ENCODE measurements around the gene SHROOM3. TPM values are rescaled to one million over a fixed set of nuclear protein-coding genes. Genes with fewer than 3 reads are reported as not detected.

SHROOM3 gene
- total RNA-seq, 2 donors from 2014 or later, result not detected

DNA sequence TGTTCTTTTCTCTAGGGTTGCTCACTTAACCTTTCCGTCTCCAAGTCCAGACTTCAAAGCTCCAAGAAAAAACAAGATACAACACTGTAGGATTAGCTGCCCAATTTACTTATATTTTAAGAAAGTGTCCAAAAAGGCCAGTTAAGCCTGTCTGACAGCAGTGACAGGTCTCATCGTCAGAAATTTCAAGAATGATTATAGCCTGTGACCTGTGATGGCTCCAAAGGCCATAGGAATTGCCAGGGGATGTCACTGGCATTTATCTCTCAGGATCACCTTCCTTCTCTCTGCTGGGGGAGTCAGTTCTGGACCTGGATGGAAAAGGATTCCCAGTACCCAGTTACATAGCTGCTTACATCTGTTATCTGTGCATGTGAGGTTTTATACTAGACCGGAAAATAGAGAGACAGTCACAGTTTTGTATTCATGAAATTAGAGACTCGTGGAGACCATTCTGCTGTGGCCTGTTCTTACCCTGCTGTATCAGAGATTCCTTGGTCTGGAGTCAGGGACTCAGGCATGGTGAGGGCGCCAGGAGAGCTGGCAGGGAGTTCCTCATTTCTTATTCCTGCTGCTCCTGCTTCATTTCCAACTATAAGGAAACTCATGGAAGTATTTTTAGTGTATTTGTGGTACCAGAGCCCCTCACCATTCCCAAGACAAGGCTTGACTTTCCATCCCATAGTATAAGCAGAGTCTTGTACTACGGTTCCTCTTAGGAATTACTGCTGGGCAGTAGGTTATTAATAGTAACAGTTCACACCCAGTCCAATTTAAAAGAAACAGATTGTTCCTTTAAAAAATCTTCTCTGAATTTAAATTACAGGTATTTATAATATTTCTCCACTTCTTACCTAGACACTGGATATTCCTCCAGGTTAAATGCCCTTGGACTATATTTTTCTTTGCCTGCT lies 220.8 kb downstream of the SHROOM3 start:
- no peaks in the 10 kb centered on the region for H3K36me3 Mint-ChIP-seq (ENCODE audit: low read depth)
- H3K27me3 Mint-ChIP-seq, result peaks cover 4% of the 10 kb centered on the region
- H3K4me3 Mint-ChIP-seq, result no peak overlapping the region
- H3K27ac Mint-ChIP-seq, result no peak overlapping the region
- no peaks in the 10 kb centered on the region for H3K4me1 Mint-ChIP-seq
- H3K9me3 Mint-ChIP-seq, result peaks cover 1% of the 10 kb centered on the region
- no peak for ATAC-seq (replicated peaks)

DNA sequence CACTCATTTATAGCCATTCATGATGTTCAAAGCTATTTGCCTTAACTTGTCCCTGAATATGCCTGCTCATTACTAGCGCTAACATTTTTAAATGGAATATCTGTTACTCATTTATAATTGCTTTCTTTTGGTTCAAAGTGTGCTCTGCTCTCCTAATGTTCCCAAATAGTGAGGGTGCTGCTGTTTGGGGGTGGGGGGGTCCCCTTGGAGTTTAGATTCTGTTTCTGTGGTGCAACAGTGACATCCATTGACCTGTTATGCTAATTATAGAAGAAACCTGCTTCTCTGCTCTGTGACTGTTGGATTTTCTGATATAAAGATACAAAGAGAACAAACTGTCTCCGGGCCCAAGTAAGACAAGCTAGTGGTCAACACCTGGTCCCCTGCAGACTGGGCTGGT lies 222.4 kb downstream of the SHROOM3 start:
- no peak overlapping the region for H3K27ac Mint-ChIP-seq
- H3K9me3 Mint-ChIP-seq, result no peaks in the 10 kb centered on the region
- peaks cover 3% of the 10 kb centered on the region for H3K27me3 Mint-ChIP-seq
- no peaks in the 10 kb centered on the region for H3K36me3 Mint-ChIP-seq (ENCODE audit: low read depth)
- ATAC-seq (replicated peaks), result no peak
- no peak overlapping the region for H3K4me3 Mint-ChIP-seq
- H3K4me1 Mint-ChIP-seq, result no peaks in the 10 kb centered on the region

DNA sequence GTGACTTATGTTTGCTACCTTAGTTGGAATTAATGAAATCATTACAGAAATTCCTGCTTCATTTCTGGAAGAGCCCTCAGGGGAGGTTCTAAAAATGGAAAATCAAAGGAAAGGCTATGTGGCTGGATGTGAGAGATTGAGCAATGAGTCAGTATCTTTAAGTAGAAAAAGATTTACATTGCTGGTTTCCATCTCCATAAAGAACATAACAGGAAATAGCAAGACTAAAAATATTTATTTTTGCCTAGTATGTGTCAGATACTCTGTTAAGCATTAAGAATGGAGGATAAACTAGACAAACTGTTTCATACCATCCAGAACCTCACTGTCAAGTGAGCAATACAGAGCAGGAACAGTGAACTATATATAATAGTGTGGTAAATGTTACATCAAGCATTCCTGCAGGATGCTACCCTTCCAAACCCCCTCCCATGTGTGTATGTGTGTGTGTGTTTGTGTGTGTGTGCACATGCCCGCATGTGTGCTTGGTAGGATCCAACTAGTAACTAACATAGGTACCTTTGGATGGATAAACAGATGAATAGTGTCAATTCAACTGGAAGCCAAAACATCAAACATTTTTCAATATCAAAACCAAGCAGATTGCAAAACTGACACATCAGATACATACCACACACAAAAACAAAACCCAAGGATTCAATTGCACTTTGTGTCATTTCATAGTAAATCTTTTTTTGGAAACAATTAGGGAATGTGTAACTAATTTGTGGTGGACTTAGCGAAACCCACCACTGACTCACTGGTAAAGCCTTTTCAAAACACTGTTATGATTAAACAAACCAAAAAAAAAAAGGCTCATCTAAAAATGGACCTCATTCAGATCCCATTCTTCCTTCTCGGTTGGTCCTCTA lies 223.4 kb downstream of the SHROOM3 start:
- no peaks in the 10 kb centered on the region for H3K36me3 Mint-ChIP-seq (ENCODE audit: low read depth)
- ATAC-seq (replicated peaks), result peak; percentile 46
- H3K9me3 Mint-ChIP-seq, result no peaks in the 10 kb centered on the region
- no peak overlapping the region for H3K4me3 Mint-ChIP-seq
- H3K4me1 Mint-ChIP-seq, result no peaks in the 10 kb centered on the region
- H3K27ac Mint-ChIP-seq, result peak overlapping the region; percentile 42
- peaks cover 3% of the 10 kb centered on the region for H3K27me3 Mint-ChIP-seq

DNA sequence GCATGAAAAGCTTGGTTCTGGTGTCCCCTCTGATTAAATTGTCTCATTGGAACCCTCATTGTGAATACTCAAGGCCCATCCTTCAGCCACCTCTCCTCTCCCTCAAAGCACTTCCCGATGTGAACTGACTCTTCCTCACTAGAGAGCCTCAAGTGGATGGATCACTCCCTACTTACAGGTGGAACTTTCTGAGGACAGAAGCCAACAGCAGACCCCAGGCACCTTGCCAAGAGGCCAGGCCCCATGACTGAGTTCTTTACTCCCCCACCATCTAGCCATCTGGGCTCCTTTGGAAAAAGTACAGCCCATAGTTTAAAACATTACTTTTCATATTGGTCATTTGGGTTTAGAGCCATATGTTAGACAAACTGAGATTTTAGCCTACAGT lies 224.1 kb downstream of the SHROOM3 start:
- Mint-ChIP-seq H3K4me1 (no peaks in the 10 kb centered on the region), H3K27ac (peak overlapping the region; percentile 42), H3K36me3 (ENCODE audit: low read depth) (no peaks in the 10 kb centered on the region), H3K27me3 (peaks cover 3% of the 10 kb centered on the region), H3K4me3 (no peak overlapping the region), H3K9me3 (no peaks in the 10 kb centered on the region)
- ATAC-seq (replicated peaks), result no peak

DNA sequence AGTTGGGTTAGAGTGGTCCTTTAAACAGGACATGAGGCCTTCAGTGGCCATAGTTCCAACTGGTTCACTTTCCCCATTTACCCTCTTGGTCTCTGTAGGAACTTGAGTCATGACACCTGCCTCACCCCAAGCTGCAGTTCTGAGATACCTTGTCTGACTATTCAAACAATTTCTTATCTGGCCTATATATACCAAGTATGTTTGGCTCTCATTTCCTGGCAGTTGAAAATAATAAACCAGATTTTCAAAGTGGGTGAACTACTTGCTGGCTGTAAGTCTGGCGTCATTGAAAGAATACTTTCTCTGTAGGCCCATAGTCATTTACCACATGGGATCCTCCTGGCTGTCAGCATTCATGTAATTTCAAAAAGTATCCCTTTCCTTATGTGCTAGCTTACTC lies 228.8 kb downstream of the SHROOM3 start:
- no peak for ATAC-seq (replicated peaks)
- no peaks in the 10 kb centered on the region for H3K27me3 Mint-ChIP-seq
- peaks cover 6% of the 10 kb centered on the region for H3K4me1 Mint-ChIP-seq
- no peak overlapping the region for H3K27ac Mint-ChIP-seq
- H3K36me3 Mint-ChIP-seq (ENCODE audit: low read depth), result no peaks in the 10 kb centered on the region
- no peaks in the 10 kb centered on the region for H3K9me3 Mint-ChIP-seq
- H3K4me3 Mint-ChIP-seq, result no peak overlapping the region

DNA sequence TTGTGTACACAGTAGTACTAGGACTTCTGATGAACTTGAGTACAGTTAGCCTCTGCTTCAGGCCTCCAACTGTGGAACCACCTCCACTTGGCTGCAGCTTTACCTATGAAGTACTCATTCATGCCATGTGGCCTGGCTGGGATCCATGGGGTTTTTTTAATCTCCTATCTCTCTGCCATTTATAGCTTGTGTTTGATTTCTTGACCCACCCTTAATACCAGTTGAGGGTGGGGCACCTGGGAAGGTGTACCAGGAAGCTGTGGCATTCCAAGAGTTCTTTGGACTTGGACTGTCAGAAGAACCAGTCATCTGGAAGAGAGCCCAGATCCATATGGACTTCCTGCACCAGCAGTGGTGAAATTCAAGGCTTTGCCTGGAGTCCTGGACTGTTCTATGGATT lies 230.1 kb downstream of the SHROOM3 start:
- no peaks in the 10 kb centered on the region for H3K36me3 Mint-ChIP-seq (ENCODE audit: low read depth)
- H3K4me1 Mint-ChIP-seq, result peaks cover 6% of the 10 kb centered on the region
- ATAC-seq (replicated peaks), result no peak
- peaks cover 3% of the 10 kb centered on the region for H3K27me3 Mint-ChIP-seq
- no peak overlapping the region for H3K27ac Mint-ChIP-seq
- no peak overlapping the region for H3K4me3 Mint-ChIP-seq
- no peaks in the 10 kb centered on the region for H3K9me3 Mint-ChIP-seq

DNA sequence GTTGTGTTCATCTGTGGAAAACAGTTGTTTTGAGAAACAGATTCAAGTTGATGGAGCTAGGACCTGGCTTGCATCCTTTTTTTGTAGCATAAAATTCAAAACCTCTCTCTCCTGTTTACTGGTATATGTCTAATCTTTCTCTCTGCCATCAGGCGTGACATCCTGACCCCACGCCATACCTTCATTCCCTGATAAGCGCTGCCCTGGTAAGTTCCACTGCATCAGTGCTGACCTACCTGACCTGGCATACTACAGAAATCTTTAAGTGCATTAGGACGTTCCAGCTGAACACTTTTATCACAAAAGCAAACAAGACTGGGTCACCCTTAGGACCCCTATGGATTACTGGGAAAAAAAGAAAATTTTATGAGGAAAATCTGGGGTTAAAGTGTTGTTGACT lies 230.7 kb downstream of the SHROOM3 start:
- Mint-ChIP-seq H3K27me3 (peaks cover 3% of the 10 kb centered on the region), H3K4me3 (no peak overlapping the region), H3K4me1 (peaks cover 6% of the 10 kb centered on the region), H3K27ac (no peak overlapping the region), H3K36me3 (ENCODE audit: low read depth) (no peaks in the 10 kb centered on the region), H3K9me3 (no peaks in the 10 kb centered on the region)
- no peak for ATAC-seq (replicated peaks)

DNA sequence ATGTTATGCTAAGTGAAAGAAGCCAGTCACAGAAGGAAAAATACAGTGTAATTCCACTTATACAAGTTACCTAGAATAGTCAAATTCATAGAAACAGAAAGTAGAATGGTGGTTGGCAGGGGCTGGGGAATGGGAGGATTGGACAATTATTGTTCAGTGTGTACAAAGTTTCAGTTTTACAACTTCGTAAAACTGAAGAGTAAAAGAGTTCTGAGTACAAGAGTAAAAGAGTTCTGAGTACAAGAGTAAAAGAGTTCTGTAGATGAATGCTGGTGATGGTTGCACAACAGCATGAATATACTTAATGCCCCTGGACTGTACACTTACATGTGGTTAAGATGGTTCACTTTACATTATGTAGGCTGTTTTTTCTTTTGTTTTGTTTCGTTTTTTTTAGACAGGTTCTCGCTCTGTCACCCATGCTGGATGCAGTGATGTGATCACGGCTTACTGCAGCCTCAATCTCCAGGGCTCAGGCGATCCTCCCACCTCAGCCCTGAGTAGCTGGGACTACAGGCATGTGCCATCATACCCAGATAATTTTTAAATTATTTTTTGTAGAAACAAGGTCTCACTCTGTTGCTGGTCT lies 232.0 kb downstream of the SHROOM3 start:
- Mint-ChIP-seq H3K27ac (no peak overlapping the region), H3K4me3 (no peak overlapping the region), H3K9me3 (no peaks in the 10 kb centered on the region), H3K27me3 (peaks cover 7% of the 10 kb centered on the region), H3K4me1 (peaks cover 6% of the 10 kb centered on the region), H3K36me3 (ENCODE audit: low read depth) (no peaks in the 10 kb centered on the region)
- peak; percentile 62 for ATAC-seq (replicated peaks)

DNA sequence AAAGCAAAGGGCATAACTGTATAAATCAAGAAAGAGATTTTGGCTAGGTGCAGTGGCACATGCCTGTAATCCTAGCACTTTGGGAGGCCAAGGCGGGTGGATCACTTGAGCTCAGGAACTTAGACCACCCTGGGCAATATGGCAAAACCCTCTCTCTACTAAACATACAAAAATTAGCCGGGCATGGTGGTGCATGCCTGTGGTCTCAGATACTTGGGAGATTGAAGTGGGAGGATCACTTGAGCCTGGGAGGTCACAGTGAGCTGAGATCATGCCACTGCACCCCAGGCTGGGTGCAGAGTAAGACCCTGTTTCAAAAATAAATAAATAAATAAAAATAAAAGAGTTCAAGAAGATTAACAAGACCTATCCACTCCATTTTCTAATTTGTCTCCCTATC lies 235.6 kb downstream of the SHROOM3 start:
- Mint-ChIP-seq H3K4me1 (peaks cover 6% of the 10 kb centered on the region), H3K36me3 (ENCODE audit: low read depth) (no peaks in the 10 kb centered on the region), H3K4me3 (no peak overlapping the region), H3K9me3 (no peaks in the 10 kb centered on the region), H3K27me3 (peaks cover 16% of the 10 kb centered on the region), H3K27ac (no peak overlapping the region)
- ATAC-seq (replicated peaks), result no peak

DNA sequence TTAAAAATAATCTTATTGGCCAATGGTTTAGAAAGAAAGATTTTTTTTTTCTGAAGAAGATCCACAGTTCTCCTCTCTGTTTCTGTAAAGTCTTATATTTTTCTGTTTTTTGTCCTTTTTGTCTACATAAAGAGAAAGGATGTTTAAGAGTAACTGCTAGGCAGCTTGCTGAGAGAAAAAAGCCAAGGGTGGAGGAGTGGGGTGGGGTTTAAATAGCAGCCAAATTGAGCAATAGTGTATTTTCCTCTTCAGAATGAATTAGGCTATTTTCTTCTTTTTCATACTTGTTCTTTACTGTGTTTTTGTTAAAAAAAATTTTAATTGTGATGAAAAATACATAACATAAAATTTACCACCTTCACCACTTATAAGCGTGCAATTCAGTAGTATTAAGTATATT lies 238.3 kb downstream of the SHROOM3 start:
- no peaks in the 10 kb centered on the region for H3K4me1 Mint-ChIP-seq
- peaks cover 16% of the 10 kb centered on the region for H3K27me3 Mint-ChIP-seq
- H3K9me3 Mint-ChIP-seq, result no peaks in the 10 kb centered on the region
- H3K4me3 Mint-ChIP-seq, result no peak overlapping the region
- H3K27ac Mint-ChIP-seq, result no peak overlapping the region
- ATAC-seq (replicated peaks), result no peak
- no peaks in the 10 kb centered on the region for H3K36me3 Mint-ChIP-seq (ENCODE audit: low read depth)

DNA sequence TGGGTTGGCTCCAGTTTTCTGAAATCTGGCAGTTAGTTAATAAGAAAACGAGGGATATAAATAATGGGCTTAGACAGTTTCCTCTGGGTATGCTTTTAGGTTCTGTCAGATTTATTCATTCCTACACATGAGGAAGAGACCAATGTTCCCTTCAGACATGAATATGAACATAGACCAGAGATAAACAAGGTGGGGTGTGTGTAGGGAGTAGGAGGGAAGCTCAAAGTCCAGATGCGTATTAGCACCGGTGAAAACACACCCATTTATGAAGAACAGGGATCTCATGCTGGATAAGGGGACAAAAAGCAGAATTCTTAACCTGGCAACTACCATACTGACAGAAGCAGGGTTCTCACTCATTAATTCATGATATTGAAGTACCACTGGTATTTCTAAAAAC lies 240.0 kb downstream of the SHROOM3 start:
- H3K9me3 Mint-ChIP-seq, result no peaks in the 10 kb centered on the region
- no peak overlapping the region for H3K4me3 Mint-ChIP-seq
- H3K36me3 Mint-ChIP-seq (ENCODE audit: low read depth), result no peaks in the 10 kb centered on the region
- H3K4me1 Mint-ChIP-seq, result no peaks in the 10 kb centered on the region
- H3K27me3 Mint-ChIP-seq, result peaks cover 13% of the 10 kb centered on the region
- ATAC-seq (replicated peaks), result no peak
- no peak overlapping the region for H3K27ac Mint-ChIP-seq

DNA sequence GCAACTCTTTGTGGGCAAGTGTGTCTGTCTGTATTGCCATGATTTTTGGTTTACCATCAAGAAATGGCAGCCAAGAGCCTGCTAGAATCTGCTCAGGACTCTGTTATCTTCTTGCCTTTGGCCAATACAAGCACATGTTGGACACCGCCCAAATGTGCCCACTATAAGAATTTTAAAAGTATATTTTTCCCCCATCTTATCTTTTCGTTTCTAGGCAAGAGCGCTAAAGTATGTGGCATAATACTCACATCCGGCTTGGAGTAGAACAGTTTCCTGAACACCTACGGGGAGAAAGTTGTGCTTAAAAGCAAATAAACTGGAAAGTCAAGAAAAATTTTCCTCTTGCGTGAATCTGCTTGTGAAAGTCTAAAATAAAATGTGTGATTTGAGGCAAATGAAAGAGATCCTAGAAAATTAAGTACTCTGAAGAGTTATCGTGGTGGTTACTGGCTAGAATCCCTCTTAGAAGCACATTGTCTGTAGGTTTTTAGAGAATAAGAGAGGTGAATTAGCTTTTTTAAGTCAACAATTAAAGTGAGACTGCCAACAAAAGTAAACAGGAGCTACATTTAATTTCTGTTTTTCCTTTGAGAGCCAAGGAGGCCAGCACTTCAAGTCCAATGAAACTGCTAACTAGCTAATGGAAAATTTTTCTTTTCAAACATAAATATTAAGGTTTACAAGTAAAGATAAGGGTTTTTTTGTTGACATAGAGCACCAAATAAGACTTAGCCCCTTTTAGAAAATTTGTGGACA lies 242.7 kb downstream of the SHROOM3 start:
- no peaks in the 10 kb centered on the region for H3K36me3 Mint-ChIP-seq (ENCODE audit: low read depth)
- H3K9me3 Mint-ChIP-seq, result no peaks in the 10 kb centered on the region
- H3K4me1 Mint-ChIP-seq, result no peaks in the 10 kb centered on the region
- H3K27me3 Mint-ChIP-seq, result peaks cover 21% of the 10 kb centered on the region
- no peak for ATAC-seq (replicated peaks)
- no peak overlapping the region for H3K4me3 Mint-ChIP-seq
- H3K27ac Mint-ChIP-seq, result no peak overlapping the region

DNA sequence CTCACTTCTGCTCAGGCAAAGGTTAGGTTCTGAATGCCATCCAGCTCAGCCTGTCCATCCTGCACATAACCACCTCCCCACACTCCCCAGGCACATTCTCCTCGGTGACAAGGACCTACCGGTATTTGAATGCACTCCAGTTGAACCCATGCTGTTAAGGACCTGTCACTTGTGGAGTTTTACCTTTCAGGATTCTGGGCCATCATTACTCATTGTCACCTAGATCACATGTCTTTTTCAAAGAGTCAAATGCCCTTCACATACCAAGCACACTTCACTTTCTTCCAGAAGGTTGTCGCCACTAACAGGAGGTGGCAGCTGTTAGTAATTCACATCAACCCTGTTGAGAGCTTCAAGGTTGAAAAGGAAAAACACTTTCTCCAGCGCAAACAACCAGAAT lies 244.7 kb downstream of the SHROOM3 start:
- no peak for ATAC-seq (replicated peaks)
- no peak overlapping the region for H3K27ac Mint-ChIP-seq
- no peaks in the 10 kb centered on the region for H3K36me3 Mint-ChIP-seq (ENCODE audit: low read depth)
- H3K4me1 Mint-ChIP-seq, result no peaks in the 10 kb centered on the region
- no peak overlapping the region for H3K4me3 Mint-ChIP-seq
- H3K27me3 Mint-ChIP-seq, result peaks cover 30% of the 10 kb centered on the region
- H3K9me3 Mint-ChIP-seq, result no peaks in the 10 kb centered on the region

DNA sequence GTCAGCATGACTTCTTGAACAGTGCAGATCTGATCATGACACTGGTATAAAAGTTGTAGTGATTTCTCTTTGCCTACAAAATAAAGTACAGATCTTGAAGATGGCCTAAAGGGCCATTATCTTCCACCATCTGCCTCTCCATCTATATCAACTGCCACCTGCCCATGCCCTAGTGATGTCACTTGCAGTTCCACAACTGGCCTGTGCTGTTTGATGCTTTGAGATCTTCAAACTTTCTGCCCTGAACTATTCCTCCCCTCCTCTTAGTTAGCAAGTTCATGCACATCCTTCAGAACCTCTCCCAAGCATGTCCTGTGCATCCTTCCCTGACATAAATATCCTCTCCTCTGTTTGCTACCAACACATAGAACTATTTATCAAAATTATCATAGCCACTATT lies 245.9 kb downstream of the SHROOM3 start:
- peaks cover 29% of the 10 kb centered on the region for H3K27me3 Mint-ChIP-seq
- H3K27ac Mint-ChIP-seq, result no peak overlapping the region
- no peak for ATAC-seq (replicated peaks)
- H3K9me3 Mint-ChIP-seq, result no peaks in the 10 kb centered on the region
- H3K4me1 Mint-ChIP-seq, result no peaks in the 10 kb centered on the region
- H3K36me3 Mint-ChIP-seq (ENCODE audit: low read depth), result no peaks in the 10 kb centered on the region
- H3K4me3 Mint-ChIP-seq, result no peak overlapping the region
